Measurements from ENCODE around the gene HIVEP2.

HIVEP2 gene

GRCh38 chr6:142848976-142849375 is 96.0 kb downstream of the HIVEP2 start:
- Histone ChIP-seq H3K4me1 (ENCODE audit: control insufficient read depth in 5 of 5, insufficient read depth in 5 of 5, low read length in 5 of 5) (peaks cover 10 to 72% (median 53%) of the 10 kb centered on the region in 5 donors), H3K27ac (ENCODE audit: low read depth, low read length) (peak overlapping the region; percentile 85), H3K9ac (ENCODE audit: low read length in 5 of 5) (no peak overlapping the region)

GRCh38 chr6:142848156-142848555 is 96.8 kb downstream of the HIVEP2 start:
- Histone ChIP-seq H3K36me3 (ENCODE audit: control insufficient read depth in 5 of 5, insufficient read depth in 5 of 5, low read length in 5 of 5) (no peaks in the 10 kb centered on the region), H3K27me3 (ENCODE audit: control insufficient read depth in 5 of 5, insufficient read depth in 4 of 5, low read length in 5 of 5) (no peaks in the 10 kb centered on the region), H3K4me1 (ENCODE audit: control insufficient read depth in 5 of 5, insufficient read depth in 5 of 5, low read length in 5 of 5) (peaks cover 10 to 76% (median 53%) of the 10 kb centered on the region in 5 donors), H3K9me3 (ENCODE audit: control insufficient read depth in 5 of 5, low read length in 5 of 5) (no peaks in the 10 kb centered on the region), H3K4me3 (ENCODE audit: low read depth in 1 of 5, low read length in 5 of 5) (no peak overlapping the region), H3K27ac (ENCODE audit: low read depth, low read length) (peak overlapping the region; percentile 85), H3K9ac (ENCODE audit: low read length in 5 of 5) (no peak overlapping the region)

More at GRCh38 chr6:142848976-142849375, 96.0 kb downstream of the HIVEP2 start:
- Histone ChIP-seq H3K9me3 (ENCODE audit: control insufficient read depth in 5 of 5, low read length in 5 of 5) (no peaks in the 10 kb centered on the region), H3K27me3 (ENCODE audit: control insufficient read depth in 5 of 5, insufficient read depth in 4 of 5, low read length in 5 of 5) (no peaks in the 10 kb centered on the region), H3K4me3 (ENCODE audit: low read depth in 1 of 5, low read length in 5 of 5) (no peak overlapping the region), H3K36me3 (ENCODE audit: control insufficient read depth in 5 of 5, insufficient read depth in 5 of 5, low read length in 5 of 5) (no peaks in the 10 kb centered on the region)

- Histone ChIP-seq H3K27ac (ENCODE audit: low read depth, low read length) (peak overlapping the region; percentile 85), H3K9me3 (ENCODE audit: control insufficient read depth in 5 of 5, low read length in 5 of 5) (no peaks in the 10 kb centered on the region), H3K4me3 (ENCODE audit: low read depth in 1 of 5, low read length in 5 of 5) (peak overlapping the region in 2 of 5 donors; percentile 8 to 41), H3K36me3 (ENCODE audit: control insufficient read depth in 5 of 5, insufficient read depth in 5 of 5, low read length in 5 of 5) (no peaks in the 10 kb centered on the region), H3K9ac (ENCODE audit: low read length in 5 of 5) (peak overlapping the region in 1 of 5 donors; percentile 7), H3K27me3 (ENCODE audit: control insufficient read depth in 5 of 5, insufficient read depth in 4 of 5, low read length in 5 of 5) (no peaks in the 10 kb centered on the region), H3K4me1 (ENCODE audit: control insufficient read depth in 5 of 5, insufficient read depth in 5 of 5, low read length in 5 of 5) (peaks cover 12 to 88% (median 53%) of the 10 kb centered on the region in 5 donors)
Observed at GRCh38 chr6:142846883-142847287, 98.1 kb downstream of the HIVEP2 start.

GRCh38 chr6:142846459-142846831 is 98.5 kb downstream of the HIVEP2 start:
- peak overlapping the region in 2 of 5 donors; percentile 31 to 62 for H3K9ac ChIP-seq (ENCODE audit: low read length in 5 of 5)
- no peaks in the 10 kb centered on the region for H3K36me3 ChIP-seq (ENCODE audit: control insufficient read depth in 5 of 5, insufficient read depth in 5 of 5, low read length in 5 of 5)
- peaks cover 12 to 88% (median 53%) of the 10 kb centered on the region in 5 donors for H3K4me1 ChIP-seq (ENCODE audit: control insufficient read depth in 5 of 5, insufficient read depth in 5 of 5, low read length in 5 of 5)
- peak overlapping the region in 3 of 5 donors; percentile 8 to 53 (median 41) for H3K4me3 ChIP-seq (ENCODE audit: low read depth in 1 of 5, low read length in 5 of 5)
- no peaks in the 10 kb centered on the region for H3K9me3 ChIP-seq (ENCODE audit: control insufficient read depth in 5 of 5, low read length in 5 of 5)
- peak overlapping the region; percentile 85 for H3K27ac ChIP-seq (ENCODE audit: low read depth, low read length)
- H3K27me3 ChIP-seq (ENCODE audit: control insufficient read depth in 5 of 5, insufficient read depth in 4 of 5, low read length in 5 of 5): no peaks in the 10 kb centered on the region

GRCh38 chr6:142845624-142846458 is 99.1 kb downstream of the HIVEP2 start:
- Histone ChIP-seq H3K27me3 (ENCODE audit: control insufficient read depth in 5 of 5, insufficient read depth in 4 of 5, low read length in 5 of 5) (no peaks in the 10 kb centered on the region), H3K27ac (ENCODE audit: low read depth, low read length) (peak overlapping the region; percentile 85), H3K4me1 (ENCODE audit: control insufficient read depth in 5 of 5, insufficient read depth in 5 of 5, low read length in 5 of 5) (peaks cover 12 to 84% (median 53%) of the 10 kb centered on the region in 5 donors), H3K4me3 (ENCODE audit: low read depth in 1 of 5, low read length in 5 of 5) (peak overlapping the region; percentile 39 to 65 (median 53)), H3K9me3 (ENCODE audit: control insufficient read depth in 5 of 5, low read length in 5 of 5) (no peaks in the 10 kb centered on the region), H3K9ac (ENCODE audit: low read length in 5 of 5) (peak overlapping the region in 2 of 5 donors; percentile 31 to 62), H3K36me3 (ENCODE audit: control insufficient read depth in 5 of 5, insufficient read depth in 5 of 5, low read length in 5 of 5) (no peaks in the 10 kb centered on the region)

GRCh38 chr6:142845143-142845571 is 99.8 kb downstream of the HIVEP2 start:
- Histone ChIP-seq H3K9me3 (ENCODE audit: control insufficient read depth in 5 of 5, low read length in 5 of 5) (no peaks in the 10 kb centered on the region), H3K4me3 (ENCODE audit: low read depth in 1 of 5, low read length in 5 of 5) (peak overlapping the region in 3 of 5 donors; percentile 39 to 57 (median 53)), H3K9ac (ENCODE audit: low read length in 5 of 5) (peak overlapping the region in 1 of 5 donors; percentile 62), H3K4me1 (ENCODE audit: control insufficient read depth in 5 of 5, insufficient read depth in 5 of 5, low read length in 5 of 5) (peaks cover 12 to 77% (median 47%) of the 10 kb centered on the region in 5 donors), H3K27ac (ENCODE audit: low read depth, low read length) (peak overlapping the region; percentile 85), H3K36me3 (ENCODE audit: control insufficient read depth in 5 of 5, insufficient read depth in 5 of 5, low read length in 5 of 5) (no peaks in the 10 kb centered on the region), H3K27me3 (ENCODE audit: control insufficient read depth in 5 of 5, insufficient read depth in 4 of 5, low read length in 5 of 5) (no peaks in the 10 kb centered on the region)

GRCh38 chr6:142844065-142844755 is 100.8 kb downstream of the HIVEP2 start:
- Histone ChIP-seq H3K4me1 (ENCODE audit: control insufficient read depth in 5 of 5, insufficient read depth in 5 of 5, low read length in 5 of 5) (peaks cover 12 to 71% (median 45%) of the 10 kb centered on the region in 5 donors), H3K9me3 (ENCODE audit: control insufficient read depth in 5 of 5, low read length in 5 of 5) (no peaks in the 10 kb centered on the region), H3K9ac (ENCODE audit: low read length in 5 of 5) (no peak overlapping the region), H3K27me3 (ENCODE audit: control insufficient read depth in 5 of 5, insufficient read depth in 4 of 5, low read length in 5 of 5) (no peaks in the 10 kb centered on the region), H3K4me3 (ENCODE audit: low read depth in 1 of 5, low read length in 5 of 5) (no peak overlapping the region), H3K27ac (ENCODE audit: low read depth, low read length) (no peak overlapping the region), H3K36me3 (ENCODE audit: control insufficient read depth in 5 of 5, insufficient read depth in 5 of 5, low read length in 5 of 5) (no peaks in the 10 kb centered on the region)

GRCh38 chr6:142843361-142843760 is 101.6 kb downstream of the HIVEP2 start:
- Histone ChIP-seq H3K27me3 (ENCODE audit: control insufficient read depth in 5 of 5, insufficient read depth in 4 of 5, low read length in 5 of 5) (no peaks in the 10 kb centered on the region), H3K9ac (ENCODE audit: low read length in 5 of 5) (no peak overlapping the region), H3K4me1 (ENCODE audit: control insufficient read depth in 5 of 5, insufficient read depth in 5 of 5, low read length in 5 of 5) (peaks cover 12 to 64% (median 39%) of the 10 kb centered on the region in 5 donors), H3K4me3 (ENCODE audit: low read depth in 1 of 5, low read length in 5 of 5) (no peak overlapping the region), H3K36me3 (ENCODE audit: control insufficient read depth in 5 of 5, insufficient read depth in 5 of 5, low read length in 5 of 5) (no peaks in the 10 kb centered on the region), H3K9me3 (ENCODE audit: control insufficient read depth in 5 of 5, low read length in 5 of 5) (no peaks in the 10 kb centered on the region), H3K27ac (ENCODE audit: low read depth, low read length) (peak overlapping the region; percentile 6)

- H3K36me3 ChIP-seq (ENCODE audit: control insufficient read depth in 5 of 5, insufficient read depth in 5 of 5, low read length in 5 of 5): no peaks in the 10 kb centered on the region
- H3K4me1 ChIP-seq (ENCODE audit: control insufficient read depth in 5 of 5, insufficient read depth in 5 of 5, low read length in 5 of 5): peaks cover 12 to 56% (median 33%) of the 10 kb centered on the region in 5 donors
- no peaks in the 10 kb centered on the region for H3K9me3 ChIP-seq (ENCODE audit: control insufficient read depth in 5 of 5, low read length in 5 of 5)
- peak overlapping the region in 3 of 5 donors; percentile 37 to 49 (median 45) for H3K4me3 ChIP-seq (ENCODE audit: low read depth in 1 of 5, low read length in 5 of 5)
- peak overlapping the region in 2 of 5 donors; percentile 33 to 40 for H3K9ac ChIP-seq (ENCODE audit: low read length in 5 of 5)
- no peaks in the 10 kb centered on the region for H3K27me3 ChIP-seq (ENCODE audit: control insufficient read depth in 5 of 5, insufficient read depth in 4 of 5, low read length in 5 of 5)
- peak overlapping the region; percentile 6 for H3K27ac ChIP-seq (ENCODE audit: low read depth, low read length)
Observed at GRCh38 chr6:142842418-142843261, 102.3 kb downstream of the HIVEP2 start.
